ENCODE results near the gene ALDH1B1. TPM values are rescaled to one million over a fixed set of nuclear protein-coding genes. Genes with fewer than 3 reads are reported as not detected.
A peak's percentile ranks its signal among the peaks of the same experiment; 100 is the strongest.

Gene ALDH1B1
- total RNA-seq (2013; cell fraction: nucleolus; rRNA removed) = 9.2 and 11.0 TPM in 2 replicates
- total RNA-seq (2014; rRNA removed) (26.8 and 28.6 TPM in 2 replicates), total RNA-seq (2014; rRNA removed; fragmentation: Illumina TruSeq; extraction: Trizol) (27.1 and 28.6 TPM in 2 replicates), total RNA-seq (2021) (32.8 and 36.8 TPM in 2 replicates), polyA plus RNA-seq (2011; rRNA removed) (23.5 and 30.9 TPM in 2 replicates), polyA plus RNA-seq (2014; fragmentation: Illumina TruSeq; extraction: Trizol) (28.5 and 34.8 TPM in 2 replicates), polyA plus RNA-seq (2014; fragmentation: Nextera tagmentation; extraction: Ambion mirVana) (10 to 100 TPM in 1 of 2 experiments, 1 to 10 TPM in 1; 8.6 to 14.2 TPM), polyA plus RNA-seq (2014; rRNA removed) (30.9 and 34.0 TPM in 2 replicates), polyA plus RNA-seq (2016; fragmentation: Nextera tagmentation; extraction: Ambion mirVana) (10 to 100 TPM; 35.7 to 38.5 TPM), polyA minus RNA-seq (2011; rRNA and poly(A)+ RNA removed) (42.9 and 50.7 TPM in 2 replicates), Bru-seq, nascent RNA (percentile 80 among the genes with signal in this experiment), BruChase-seq, experiment 1, labeled RNA remaining after a 6-hour chase (percentile 79 among the genes with signal in this experiment), BruChase-seq, experiment 2, labeled RNA remaining after a 2-hour chase (percentile 81 among the genes with signal in this experiment)
- 8.8 TPM for polyA plus RNA-seq (2011; ENCODE audit: low read depth)
- 31.2 and 32.4 TPM in 2 replicates for polyA plus RNA-seq (2011; cell fraction: cytosol; rRNA removed)
- polyA plus RNA-seq (2011; cell fraction: nucleus; rRNA removed) = 16.0 and 18.4 TPM in 2 replicates
- 15.3 and 15.6 TPM in 2 replicates for polyA plus RNA-seq (2012)
- polyA minus RNA-seq (2011; cell fraction: cytosol; rRNA and poly(A)+ RNA removed) = 16.9 and 17.2 TPM in 2 replicates
- polyA minus RNA-seq (2011; cell fraction: nucleus; rRNA and poly(A)+ RNA removed) = 7.3 and 11.7 TPM in 2 replicates
- long read RNA-seq, experiment 1, transcript ALDH1B1-201 (2 exons, 3,066 nt) = major isoform, 58 of 71 reads
- long read RNA-seq, experiment 1, partial matches to known transcripts = 11 of 71 reads
- long read RNA-seq, experiment 1, other reads (novel, unspliced or antisense) = 0 of 71 reads
- long read RNA-seq, experiment 2, transcript ALDH1B1-201 (2 exons, 3,066 nt) = major isoform, 77 of 103 reads
- long read RNA-seq, experiment 2, partial matches to known transcripts = 22 of 103 reads
- long read RNA-seq, experiment 2, other reads (novel, unspliced or antisense) = 1 of 103 reads

DNA sequence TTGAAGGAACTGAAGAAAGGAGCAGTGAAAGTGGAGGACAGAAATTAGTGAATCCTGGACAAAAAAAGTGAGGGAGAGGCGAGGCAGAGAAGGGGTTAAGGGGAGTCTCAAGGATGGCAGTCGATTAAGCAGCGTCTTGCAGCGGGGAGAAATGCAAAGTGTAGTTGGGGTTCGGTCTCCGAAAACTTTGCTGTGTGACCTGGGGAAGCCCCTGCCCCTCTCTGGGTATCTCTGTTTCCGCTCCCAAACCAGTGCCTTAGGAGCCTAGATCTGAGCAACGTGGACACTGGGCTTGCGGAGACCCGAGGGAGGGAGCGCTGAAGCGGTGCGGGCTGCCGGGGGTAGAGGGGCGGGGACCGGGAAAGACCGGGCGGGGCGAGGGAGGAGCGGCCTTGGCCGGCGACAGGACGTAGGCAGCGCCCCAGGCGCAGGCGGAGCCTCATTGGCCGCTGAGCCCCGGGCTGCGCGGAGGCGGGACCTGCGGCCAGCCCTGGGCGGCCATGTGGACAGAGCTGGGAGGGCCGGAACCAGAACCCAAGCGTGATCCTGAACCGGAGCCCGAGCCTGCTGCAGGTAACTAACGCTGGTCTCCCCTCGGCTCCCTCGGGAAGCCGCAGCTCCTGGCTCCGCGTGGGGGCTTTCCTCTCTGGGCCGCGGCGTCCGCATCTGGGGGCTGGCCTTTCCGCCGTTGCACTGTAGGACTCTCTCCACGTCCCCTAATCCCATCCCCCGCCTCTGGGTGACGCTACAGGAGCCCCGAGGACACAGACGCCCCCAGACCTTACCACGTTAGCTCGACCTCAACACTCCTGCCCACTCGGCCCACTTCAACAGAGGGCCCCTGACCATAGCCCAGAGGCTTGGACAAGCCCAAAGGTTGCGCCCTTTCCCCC, at the start of gene ALDH1B1:
Gene ALDH1B1, plus strand, starts transcription at position 468 of the 893 bp plus-strand sequence. CDS start 3,047 bp downstream, outside the sequence.
- Histone ChIP-seq H2AFZ (ENCODE audit: control insufficient read depth, low read depth, low read length) (peak within 1 kb of the TSS; percentile 94), H3K4me2 (ENCODE audit: control insufficient read depth, insufficient read depth) (peak within 1 kb of the TSS; percentile 68), H3K27ac (ENCODE audit: control insufficient read depth, insufficient read depth) (peak within 1 kb of the TSS; percentile 77), H3K36me3 (ENCODE audit: control insufficient read depth in 2 of 2, insufficient read depth in 2 of 2, low read length in 1 of 2) (peaks cover 0 to 4% of the 10 kb centered on the region in 2 experiments; a peak in 2 of 4 replicates), H3K27me3 (replicated peaks in 1 of 2; ENCODE audit: control insufficient read depth in 2 of 2, insufficient read depth in 2 of 2, low read length in 1 of 2) (no peaks in the 10 kb centered on the region), H4K20me1 (ENCODE audit: control insufficient read depth, insufficient read depth) (no peaks in the 10 kb centered on the region), H3K9me3 (replicated peaks; ENCODE audit: control insufficient read depth, insufficient read depth, low read length) (no peaks in the 10 kb centered on the region), H3K4me1 (ENCODE audit: control insufficient read depth, insufficient read depth, low read length) (peaks cover 3% of the 10 kb centered on the region; the same call in 1 of the 2 replicates), H3K79me2 (ENCODE audit: control insufficient read depth, insufficient read depth, low read length) (peaks cover 10% of the 10 kb centered on the region), H3K4me3 (peak within 1 kb of the TSS; percentile 93), H3K9ac (ENCODE audit: control insufficient read depth, insufficient read depth, low read length) (peak within 1 kb of the TSS; percentile 88)
- ChIA-PET CTCF (interaction anchor here (0.9 to 2.8 kb wide), 8 partner anchors 16 to 479 kb away, joined by 3 to 12 read pairs (median 4); no protein-coding TSS in a partner anchor), SMC1A (ENCODE audit: uncharacterized antibody, unreplicated experiment) (interaction anchor here (1.2 to 1.7 kb wide), 5 partner anchors 15 to 39 kb away, joined by 3 to 9 read pairs (median 3); no protein-coding TSS in a partner anchor), RAD21 (ENCODE audit: unreplicated experiment) (interaction anchor here (0.9 to 1.7 kb wide), 8 partner anchors 20 to 491 kb away, joined by 3 to 6 read pairs (median 4); no protein-coding TSS in a partner anchor), POLR2A (interaction anchor here (1.0 to 1.2 kb wide), 2 partner anchors 9 to 14 kb away, joined by 3 to 4 read pairs; no protein-coding TSS in a partner anchor)
- WGBS (ENCODE audit: insufficient coverage, insufficient replicate concordance, low lambda C conversion rate, missing lambda C conversion rate) = under 1% methylated on average over 53 of the region's 58 CpGs
- in situ Hi-C loops (cut with MboI) = no loop called here
- intact Hi-C loops (cut with micrococcal nuclease; ENCODE audit: unreplicated experiment) = no loop called here
- DNase-seq (ENCODE audit: low read depth, low spot score) (peak; percentile 38), ATAC-seq (peak; percentile 98), FAIRE-seq (peak; percentile 90)
- no TSS peak for BruUV-seq (replicated peaks)
- TF ChIP-seq SP1 (IDR thresholded peaks at IDR 0.05; ENCODE audit: low read depth, low read length) = peak; percentile 49
- TF ChIP-seq ETV6 (conservative IDR thresholded peaks at IDR 0.05 in 1 of 2, IDR thresholded peaks at IDR 0.05 in 1 of 2; ENCODE audit: borderline replicate concordance in 1 of 2, low read depth in 1 of 2) = no peak
- TF ChIP-seq MTA3 (IDR thresholded peaks at IDR 0.05; ENCODE audit: borderline replicate concordance, low read length) = no peak
- no peak for TF ChIP-seq SMAD5 (IDR thresholded peaks at IDR 0.05; ENCODE audit: low read depth)
- TF ChIP-seq NRF1 (conservative IDR thresholded peaks at IDR 0.05; ENCODE audit: low read depth, low read length) = 0 out of 2 replicates have a peak, but pooled peaks have one; percentile 14
- no peak for TF ChIP-seq RBBP5 (conservative IDR thresholded peaks at IDR 0.05)
- no peak for TF ChIP-seq ZBED1 (IDR thresholded peaks at IDR 0.05; ENCODE audit: borderline replicate concordance)
- TF ChIP-seq RAD51 (IDR thresholded peaks at IDR 0.05) = no peak
- 0 out of 2 replicates have a peak, but pooled peaks have one; percentile 4 for TF ChIP-seq TCF3 (IDR thresholded peaks at IDR 0.05; ENCODE audit: borderline replicate concordance, insufficient read depth, low read depth, low read length)
- no peak for TF ChIP-seq IRF4 (IDR thresholded peaks at IDR 0.05; ENCODE audit: low read depth, low read length)
- no peak for TF ChIP-seq MAX (IDR thresholded peaks at IDR 0.05; ENCODE audit: low read depth, low read length)
- TF ChIP-seq HDGF (IDR thresholded peaks at IDR 0.05) = no peak
- no peak for TF ChIP-seq POLR2AphosphoS2 (IDR thresholded peaks at IDR 0.05; ENCODE audit: low read depth, low read length)
- TF ChIP-seq, protein P1, sequence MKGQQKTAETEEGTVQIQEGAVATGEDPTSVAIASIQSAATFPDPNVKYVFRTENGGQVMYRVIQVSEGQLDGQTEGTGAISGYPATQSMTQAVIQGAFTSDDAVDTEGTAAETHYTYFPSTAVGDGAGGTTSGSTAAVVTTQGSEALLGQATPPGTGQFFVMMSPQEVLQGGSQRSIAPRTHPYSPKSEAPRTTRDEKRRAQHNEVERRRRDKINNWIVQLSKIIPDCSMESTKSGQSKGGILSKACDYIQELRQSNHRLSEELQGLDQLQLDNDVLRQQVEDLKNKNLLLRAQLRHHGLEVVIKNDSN (IDR thresholded peaks at IDR 0.05; ENCODE audit: borderline replicate concordance, extremely low read length, insufficient read depth, low read depth, low read length) = no peak
- TF ChIP-seq TAF1 (IDR thresholded peaks at IDR 0.05; ENCODE audit: borderline replicate concordance, low read depth, low read length) = no peak
